Activated T-cell treated with anti-CD3 and anti-CD28 coated beads, Interleukin-2, amount 50 U/mL, for 72 hours (primary cell): ENCODE results near the gene CDC42BPB. TPM values are rescaled to one million over a fixed set of nuclear protein-coding genes. Genes with fewer than 3 reads are reported as not detected.

Experiments used
- ATAC-seq, 2 donors: fragments of 150-1000 bp; cut with Tn5 transposase; replicated peaks in 1 of 2; 2 replicates each; pipeline ENCODE4 v1.10.0; 2021; ENCODE audit warnings: moderate library complexity in 2 of 2, mild to moderate bottlenecking in 1 of 2
- DNase-seq, 2 donors: peaks; one replicate each; pipeline ENCODE4 v3.0.0; 2021 to 2022; ENCODE audit warnings: mixed read lengths in 1 of 2
- H3K27ac Mint-ChIP-seq: one replicate; pipeline ENCODE4 v1.8.0; 2022; ENCODE audit warnings: mild to moderate bottlenecking, moderate library complexity, mixed read lengths
- H3K27me3 Mint-ChIP-seq: one replicate; pipeline ENCODE4 v1.8.0; 2022; ENCODE audit warnings: low read depth, mixed read lengths
- H3K36me3 Mint-ChIP-seq, 2 donors: one replicate each; pipeline ENCODE4 v1.8.0; 2022; ENCODE audit warnings: mixed read lengths in 2 of 2, mild to moderate bottlenecking in 1 of 2; ENCODE audit not compliant: insufficient read depth in 2 of 2
- H3K4me1 Mint-ChIP-seq: one replicate; pipeline ENCODE4 v1.8.0; 2022; ENCODE audit warnings: low read depth, mixed read lengths
- H3K4me3 Mint-ChIP-seq, 2 donors: one replicate each; pipeline ENCODE4 v1.8.0; 2022; ENCODE audit warnings: mild to moderate bottlenecking in 2 of 2, mixed read lengths in 2 of 2, moderate library complexity in 2 of 2
- H3K9me3 Mint-ChIP-seq, 2 donors: one replicate each; pipeline ENCODE4 v1.8.0; 2022; ENCODE audit warnings: mixed read lengths in 2 of 2
- total RNA-seq, 2 donors: library from RNA; stranded (reverse); gene quantifications; one replicate each; pipeline ENCODE4 v1.2.3, GENCODE V29; 2022

Gene CDC42BPB
- total RNA-seq, 2 donors from 2014 or later: 3.7 to 5.4 TPM

DNA sequence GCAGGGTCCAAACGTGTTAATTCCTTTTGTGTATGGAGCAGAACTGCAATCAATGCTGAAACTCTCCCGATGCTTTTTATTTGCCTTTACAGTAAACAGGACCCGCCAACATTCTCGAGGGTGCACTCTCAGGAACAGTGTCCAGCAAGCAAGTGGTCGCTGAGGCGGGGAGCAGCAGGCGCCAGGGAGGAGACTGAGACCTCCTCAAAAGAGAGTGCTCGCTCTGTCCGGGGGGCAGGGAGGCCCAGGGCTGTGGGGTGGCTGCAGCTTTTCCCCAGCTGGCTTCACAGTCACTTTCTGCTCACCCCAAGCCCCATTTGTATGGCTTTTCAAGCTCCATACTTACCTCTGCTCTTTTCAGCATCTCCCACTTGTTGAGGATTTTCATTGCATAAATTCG, 49.2 kb downstream of the CDC42BPB start:
- Mint-ChIP-seq H3K9me3 (no peaks in the 10 kb centered on the region), H3K4me1 (no peaks in the 10 kb centered on the region), H3K27me3 (no peaks in the 10 kb centered on the region), H3K27ac (no peak overlapping the region), H3K4me3 (no peak overlapping the region), H3K36me3 (no peaks in the 10 kb centered on the region)
- DNase-seq (no peak), ATAC-seq (no peak)

- Mint-ChIP-seq H3K4me3 (no peak overlapping the region), H3K36me3 (no peaks in the 10 kb centered on the region), H3K4me1 (no peaks in the 10 kb centered on the region), H3K27ac (no peak overlapping the region), H3K27me3 (no peaks in the 10 kb centered on the region), H3K9me3 (no peaks in the 10 kb centered on the region)
- ATAC-seq: no peak
- DNase-seq: no peak
These were observed 49.8 kb downstream of the CDC42BPB start for GRCh38 chr14:103007555-103007954.

GRCh38 chr14:103006991-103007520, 50.3 kb downstream of the CDC42BPB start:
- H3K4me3 Mint-ChIP-seq: no peak overlapping the region
- no peaks in the 10 kb centered on the region for H3K4me1 Mint-ChIP-seq
- H3K27ac Mint-ChIP-seq: no peak overlapping the region
- H3K36me3 Mint-ChIP-seq: no peaks in the 10 kb centered on the region
- H3K9me3 Mint-ChIP-seq: no peaks in the 10 kb centered on the region
- DNase-seq (no peak), ATAC-seq (no peak)
- no peaks in the 10 kb centered on the region for H3K27me3 Mint-ChIP-seq

GRCh38 chr14:103006106-103006505, 51.2 kb downstream of the CDC42BPB start:
- H3K4me3 Mint-ChIP-seq: no peak overlapping the region
- H3K27ac Mint-ChIP-seq: no peak overlapping the region
- no peak for ATAC-seq
- no peaks in the 10 kb centered on the region for H3K27me3 Mint-ChIP-seq
- H3K9me3 Mint-ChIP-seq: no peaks in the 10 kb centered on the region
- H3K36me3 Mint-ChIP-seq: no peaks in the 10 kb centered on the region
- no peak for DNase-seq
- H3K4me1 Mint-ChIP-seq: no peaks in the 10 kb centered on the region

- H3K27me3 Mint-ChIP-seq: no peaks in the 10 kb centered on the region
- no peak overlapping the region for H3K27ac Mint-ChIP-seq
- no peak overlapping the region for H3K4me3 Mint-ChIP-seq
- no peaks in the 10 kb centered on the region for H3K9me3 Mint-ChIP-seq
- DNase-seq (no peak), ATAC-seq (no peak)
- H3K4me1 Mint-ChIP-seq: no peaks in the 10 kb centered on the region
- H3K36me3 Mint-ChIP-seq: no peaks in the 10 kb centered on the region
These were observed 53.5 kb downstream of the CDC42BPB start for GRCh38 chr14:103003850-103004249.

DNA sequence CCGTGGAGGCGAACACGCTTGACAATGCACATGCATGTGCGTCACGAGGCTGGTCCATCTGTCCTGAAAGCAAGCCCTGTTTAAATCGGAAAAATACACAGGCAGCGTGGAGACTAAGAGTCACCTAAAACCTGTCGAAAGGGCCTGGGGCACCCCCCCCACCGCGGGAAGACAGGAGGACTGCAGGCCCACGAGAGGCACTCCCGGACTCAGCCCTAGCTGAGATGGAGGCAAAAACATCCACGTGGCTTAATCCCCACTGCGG, 54.1 kb downstream of the CDC42BPB start:
- no peaks in the 10 kb centered on the region for H3K4me1 Mint-ChIP-seq
- H3K36me3 Mint-ChIP-seq: no peaks in the 10 kb centered on the region
- ATAC-seq: no peak
- H3K9me3 Mint-ChIP-seq: no peaks in the 10 kb centered on the region
- no peak for DNase-seq
- H3K27ac Mint-ChIP-seq: no peak overlapping the region
- H3K27me3 Mint-ChIP-seq: no peaks in the 10 kb centered on the region
- H3K4me3 Mint-ChIP-seq: no peak overlapping the region

GRCh38 chr14:103002578-103003350, 54.6 kb downstream of the CDC42BPB start:
- Mint-ChIP-seq H3K27ac (no peak overlapping the region), H3K4me3 (no peak overlapping the region), H3K36me3 (no peaks in the 10 kb centered on the region), H3K9me3 (no peaks in the 10 kb centered on the region), H3K27me3 (no peaks in the 10 kb centered on the region), H3K4me1 (no peaks in the 10 kb centered on the region)
- DNase-seq (no peak), ATAC-seq (no peak)

DNA sequence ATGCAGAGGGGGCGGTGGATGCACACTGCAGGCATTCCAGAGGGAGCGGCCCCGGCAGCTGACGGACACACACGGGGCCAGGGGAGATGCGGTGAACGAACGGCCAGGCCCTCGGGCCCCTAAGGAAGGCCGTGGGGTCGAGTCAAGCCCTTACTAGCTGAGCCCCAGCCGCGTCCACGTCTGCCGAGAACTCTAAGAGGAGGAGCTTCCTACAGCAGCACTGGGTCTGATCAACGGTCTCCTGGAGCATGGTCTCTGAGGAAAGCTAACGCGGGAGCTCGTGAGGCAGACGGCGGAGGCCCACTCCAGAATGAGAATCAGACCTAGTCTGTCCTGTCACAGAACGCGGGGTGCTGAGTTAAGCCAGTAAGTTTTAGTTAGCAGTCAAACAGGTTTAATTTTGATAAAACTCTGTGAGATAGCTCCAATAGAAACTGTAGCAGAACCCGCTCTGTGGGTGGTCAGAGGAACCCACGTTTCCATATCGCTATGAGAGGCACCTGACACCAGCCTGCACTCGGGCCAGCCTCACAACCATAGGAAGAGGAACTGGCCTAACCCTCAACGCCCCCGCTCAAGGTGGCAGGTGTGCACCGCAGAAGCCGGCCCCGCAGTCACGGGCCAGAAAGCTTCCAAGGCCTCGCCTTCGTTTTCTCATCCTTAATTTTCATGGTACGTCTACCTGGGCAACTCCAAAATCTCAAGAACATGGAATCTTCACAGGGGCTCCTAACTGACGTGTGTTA, 55.5 kb downstream of the CDC42BPB start:
- Mint-ChIP-seq H3K4me3 (no peak overlapping the region), H3K27ac (no peak overlapping the region), H3K36me3 (no peaks in the 10 kb centered on the region), H3K9me3 (no peaks in the 10 kb centered on the region), H3K27me3 (no peaks in the 10 kb centered on the region), H3K4me1 (no peaks in the 10 kb centered on the region)
- ATAC-seq: no peak
- no peak for DNase-seq

GRCh38 chr14:103001226-103001625, 56.1 kb downstream of the CDC42BPB start:
- Mint-ChIP-seq H3K27ac (no peak overlapping the region), H3K27me3 (no peaks in the 10 kb centered on the region), H3K4me1 (no peaks in the 10 kb centered on the region), H3K4me3 (no peak overlapping the region), H3K9me3 (no peaks in the 10 kb centered on the region), H3K36me3 (no peaks in the 10 kb centered on the region)
- no peak for DNase-seq
- ATAC-seq: no peak

- no peaks in the 10 kb centered on the region for H3K4me1 Mint-ChIP-seq
- no peak for DNase-seq
- no peak overlapping the region for H3K27ac Mint-ChIP-seq
- no peak overlapping the region for H3K4me3 Mint-ChIP-seq
- no peaks in the 10 kb centered on the region for H3K27me3 Mint-ChIP-seq
- H3K36me3 Mint-ChIP-seq: no peaks in the 10 kb centered on the region
- no peak for ATAC-seq
- H3K9me3 Mint-ChIP-seq: no peaks in the 10 kb centered on the region
These were observed 56.9 kb downstream of the CDC42BPB start for GRCh38 chr14:103000291-103000921.

DNA sequence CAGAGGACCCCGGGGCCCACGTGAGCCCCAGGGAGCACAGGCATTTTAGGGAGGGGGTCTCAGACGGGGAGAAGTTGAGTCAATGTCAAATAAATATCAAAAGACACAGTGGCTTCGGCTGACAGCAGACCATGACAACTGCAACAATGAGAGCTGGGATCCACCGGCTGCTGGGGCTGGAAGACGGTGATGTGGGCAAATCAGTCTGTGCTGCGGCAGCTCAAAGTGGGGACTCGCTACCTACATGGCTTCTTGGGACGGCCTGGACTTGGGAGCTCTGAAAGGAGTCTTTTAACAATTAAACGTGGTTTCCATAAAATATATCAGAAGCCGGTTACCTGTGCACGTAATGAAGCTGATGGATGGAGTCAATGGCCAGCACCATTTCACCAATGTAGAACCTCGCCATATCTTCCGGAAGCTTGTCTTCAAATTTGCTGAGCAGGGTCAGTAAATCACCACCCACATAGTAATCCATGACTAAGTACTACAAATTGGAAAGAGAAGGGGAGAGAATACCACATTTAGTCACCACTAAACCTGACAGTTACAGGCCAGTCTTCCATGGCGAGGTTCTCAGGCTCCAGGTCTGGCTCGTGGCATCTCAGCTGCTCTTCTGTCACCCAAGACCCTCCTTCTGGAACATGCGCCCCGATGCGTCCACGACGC, 58.0 kb downstream of the CDC42BPB start:
- DNase-seq (no peak), ATAC-seq (no peak)
- H3K27ac Mint-ChIP-seq: no peak overlapping the region
- no peaks in the 10 kb centered on the region for H3K36me3 Mint-ChIP-seq
- no peaks in the 10 kb centered on the region for H3K9me3 Mint-ChIP-seq
- no peaks in the 10 kb centered on the region for H3K27me3 Mint-ChIP-seq
- no peak overlapping the region for H3K4me3 Mint-ChIP-seq
- no peaks in the 10 kb centered on the region for H3K4me1 Mint-ChIP-seq

DNA sequence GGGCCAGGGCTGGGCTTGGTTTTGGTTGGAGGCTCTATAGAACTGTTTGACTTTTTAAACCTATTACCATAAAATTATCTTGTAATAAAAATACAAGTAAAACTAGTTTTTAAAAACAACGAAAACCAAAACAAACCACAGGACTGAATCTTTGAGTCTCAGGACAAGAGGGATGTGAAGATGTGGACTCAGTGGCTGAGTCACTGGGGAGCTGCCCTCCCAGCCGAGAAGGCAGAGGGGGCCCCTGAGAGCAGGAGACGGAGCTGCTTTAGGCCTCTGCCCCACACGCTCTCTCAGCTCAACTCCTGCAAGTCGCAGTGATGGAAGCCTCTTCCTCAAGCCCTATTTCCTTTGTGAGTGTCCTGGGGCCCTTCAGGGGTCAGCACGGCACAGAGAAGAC, 59.0 kb downstream of the CDC42BPB start:
- H3K27me3 Mint-ChIP-seq: no peaks in the 10 kb centered on the region

DNA sequence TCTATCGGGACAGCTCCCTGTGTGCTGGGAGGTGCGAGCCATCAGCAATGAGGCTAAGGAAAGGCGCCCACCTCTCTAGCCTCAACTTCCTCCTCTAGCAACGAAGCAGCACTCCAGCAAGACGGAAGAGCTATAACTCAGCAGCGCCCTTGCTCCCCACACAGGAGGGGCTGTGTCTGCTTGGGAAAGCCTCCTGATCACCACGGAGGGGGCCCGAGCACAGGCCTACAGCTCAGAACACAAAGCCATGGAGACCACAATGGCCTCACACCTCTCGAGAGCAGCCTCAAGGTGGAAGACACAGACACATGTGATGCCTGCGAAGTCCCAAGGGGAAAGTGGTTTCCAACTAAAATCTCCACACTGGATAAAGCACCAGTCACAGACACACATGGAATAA, 60.4 kb downstream of the CDC42BPB start:
- no peak overlapping the region for H3K27ac Mint-ChIP-seq
- no peak for ATAC-seq
- H3K27me3 Mint-ChIP-seq: no peaks in the 10 kb centered on the region
- DNase-seq: no peak
- no peaks in the 10 kb centered on the region for H3K4me1 Mint-ChIP-seq
- no peaks in the 10 kb centered on the region for H3K9me3 Mint-ChIP-seq
- H3K36me3 Mint-ChIP-seq: no peaks in the 10 kb centered on the region
- H3K4me3 Mint-ChIP-seq: no peak overlapping the region

More for the DNA sequence above, 59.0 kb downstream of the CDC42BPB start:
- Mint-ChIP-seq H3K4me1 (no peaks in the 10 kb centered on the region), H3K4me3 (no peak overlapping the region), H3K9me3 (no peaks in the 10 kb centered on the region), H3K36me3 (no peaks in the 10 kb centered on the region), H3K27ac (no peak overlapping the region)
- ATAC-seq (no peak), DNase-seq (no peak)
